AG04450 (cell line): ENCODE measurements around the gene PML. TPM values are rescaled to one million over a fixed set of nuclear protein-coding genes. Genes with fewer than 3 reads are reported as not detected.
A peak's percentile ranks its signal among the peaks of the same experiment; 100 is the strongest.

Source experiments
- CTCF ChIA-PET: fragments of 300-600, 350-600 bp; formaldehyde crosslinking; extraction: SDS; loops from one replicate; lab custom pipeline; 2022; ENCODE audit warnings: antibody characterized with exemption, inconsistent platforms; lab: Charles Lee
- POLR2A ChIA-PET: fragments of 350-600 bp; formaldehyde crosslinking; extraction: SDS; loops from one replicate; lab custom pipeline; 2021; ENCODE audit warnings: antibody characterized with exemption, inconsistent platforms; lab: Yijun Ruan, JAX
- DNase-seq: peaks from one replicate; pipeline ENCODE4 v3.0.0-alpha.2; 2011; ENCODE audit warnings: low read depth, low spot score
- H3K27ac ChIP-seq: one replicate; pipeline ENCODE4 v1.5.1; 2012; ENCODE audit warnings: low read depth, low read length, control low read depth
- H3K27me3 ChIP-seq: one replicate; pipeline ENCODE4 v1.6.0; 2012; ENCODE audit warnings: low read length; ENCODE audit not compliant: control insufficient read depth, insufficient read depth
- H3K4me3 ChIP-seq: 2 replicates; pipeline ENCODE4 v1.5.1; 2011; ENCODE audit warnings: mild to moderate bottlenecking, low read depth, low read length, control low read depth
- H3K9me3 ChIP-seq: 2 replicates; pipeline ENCODE4 v1.5.1; 2012; ENCODE audit warnings: low read length; ENCODE audit not compliant: control insufficient read depth, insufficient read depth
- polyA plus RNA-seq: library from polyadenylated mRNA; depleted of rRNA; stranded (reverse); fragments of >200 nt; gene quantifications from 2 replicates; pipeline ENCODE4 v1.2.3, GENCODE V29; 2011
- TF ChIP-seq, protein P1 (sequence below): IDR thresholded peaks from 2 replicates; pipeline ENCODE4 v1.5.1; 2011; ENCODE audit warnings: low read depth, low read length, control low read depth, inconsistent platforms

Gene PML
- polyA plus RNA-seq, 1 experiment = 7.6 TPM

DNA sequence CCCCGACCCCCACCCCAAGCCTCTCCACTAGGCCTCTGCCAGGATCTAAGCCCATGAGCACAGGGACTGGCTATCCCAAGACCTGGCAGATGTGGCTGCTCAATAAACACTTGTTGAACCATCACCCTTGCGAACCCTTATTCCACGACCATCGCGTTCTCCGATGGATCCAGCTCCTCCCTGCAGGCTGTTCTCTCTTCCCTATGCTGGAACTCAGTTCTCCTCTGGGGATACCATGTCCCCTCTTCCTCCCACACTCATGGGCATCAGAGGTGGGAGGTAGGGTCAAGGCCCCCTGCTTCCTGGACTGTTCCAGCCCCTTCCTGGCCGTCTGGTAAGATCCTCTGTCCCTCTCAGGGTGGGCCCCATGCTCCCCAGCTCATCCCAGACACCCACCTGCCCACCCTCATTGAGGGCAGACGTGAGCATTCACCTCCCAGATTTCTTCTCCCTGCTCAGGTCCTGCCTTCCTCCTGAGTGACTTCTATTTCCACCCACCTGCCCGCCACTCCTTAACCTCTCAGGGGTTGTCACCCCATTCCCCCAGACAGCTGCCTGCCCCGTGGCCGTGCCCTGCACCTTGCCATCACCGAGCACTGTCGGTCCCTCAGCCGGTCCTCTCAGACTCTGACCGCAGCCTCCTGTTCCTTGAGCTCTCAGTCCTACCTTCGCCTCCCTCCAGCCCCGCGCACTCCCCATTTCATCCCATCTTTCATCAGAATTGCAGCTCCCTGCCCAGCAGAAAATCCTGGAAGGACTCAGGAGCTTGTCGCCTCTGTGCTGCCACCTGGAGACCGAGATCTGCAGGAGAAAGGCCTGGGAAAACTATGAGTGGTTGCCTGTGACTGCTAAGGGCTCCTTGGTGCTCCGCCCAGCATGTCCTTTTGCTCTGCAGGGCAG lies 42.0 kb downstream of the PML start:
- POLR2A ChIA-PET = interaction anchor here (2.0 kb wide), 1 partner anchor 64 kb away, joined by 10 read pairs; no protein-coding TSS in a partner anchor
- H3K4me3 ChIP-seq = no peak overlapping the region
- no peak overlapping the region for H3K27ac ChIP-seq

DNA sequence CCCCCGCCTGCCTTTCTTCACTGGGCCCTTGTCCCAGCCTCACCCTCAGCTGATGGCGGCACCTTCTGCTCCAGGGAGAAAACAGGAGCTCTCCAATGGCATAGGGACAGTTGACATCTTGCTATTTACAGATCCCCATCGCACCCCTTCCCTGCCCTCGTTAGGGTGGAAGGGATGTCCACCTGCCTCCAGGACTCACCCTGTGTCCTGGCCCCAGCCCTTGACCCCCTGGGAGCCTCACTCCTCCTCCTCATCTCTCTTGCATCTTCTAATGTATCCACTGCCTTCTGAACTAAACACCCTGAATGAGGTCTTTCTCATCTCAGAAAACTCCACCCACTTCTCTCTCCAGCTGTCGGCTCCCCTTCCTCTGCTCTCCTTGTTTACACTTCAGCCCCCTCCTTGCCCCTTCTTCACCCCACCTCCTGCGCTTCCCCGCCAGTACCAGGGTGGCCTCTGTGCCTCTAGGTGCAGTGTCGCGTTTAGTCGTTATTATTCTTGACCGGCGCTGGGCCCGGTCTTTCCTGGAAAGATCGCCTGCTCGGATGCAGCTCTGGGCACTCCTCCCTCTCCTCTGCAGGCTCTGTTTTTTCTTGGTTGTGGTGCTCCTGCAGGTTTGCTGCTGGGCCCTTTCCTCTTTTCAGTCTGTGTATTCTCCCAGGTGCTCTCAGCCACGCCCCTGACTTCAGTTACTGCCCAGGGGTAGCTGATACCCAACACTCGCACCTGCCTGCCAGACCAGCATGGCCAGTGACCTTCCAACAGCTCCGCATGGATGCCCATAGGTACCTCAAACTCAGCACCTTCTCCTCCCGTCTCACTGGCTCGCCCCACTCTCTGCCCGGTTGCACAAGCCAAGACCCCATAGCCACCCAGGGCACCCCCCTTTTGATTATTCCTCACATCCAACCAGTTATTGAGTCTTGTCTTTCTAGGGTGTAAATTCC lies 42.9 kb downstream of the PML start:
- Histone ChIP-seq H3K4me3 (no peak overlapping the region), H3K9me3 (peaks cover 5% of the 10 kb centered on the region; the same call in 1 of the 2 replicates), H3K27ac (no peak overlapping the region), H3K27me3 (no peaks in the 10 kb centered on the region)
- TF ChIP-seq, protein P1, sequence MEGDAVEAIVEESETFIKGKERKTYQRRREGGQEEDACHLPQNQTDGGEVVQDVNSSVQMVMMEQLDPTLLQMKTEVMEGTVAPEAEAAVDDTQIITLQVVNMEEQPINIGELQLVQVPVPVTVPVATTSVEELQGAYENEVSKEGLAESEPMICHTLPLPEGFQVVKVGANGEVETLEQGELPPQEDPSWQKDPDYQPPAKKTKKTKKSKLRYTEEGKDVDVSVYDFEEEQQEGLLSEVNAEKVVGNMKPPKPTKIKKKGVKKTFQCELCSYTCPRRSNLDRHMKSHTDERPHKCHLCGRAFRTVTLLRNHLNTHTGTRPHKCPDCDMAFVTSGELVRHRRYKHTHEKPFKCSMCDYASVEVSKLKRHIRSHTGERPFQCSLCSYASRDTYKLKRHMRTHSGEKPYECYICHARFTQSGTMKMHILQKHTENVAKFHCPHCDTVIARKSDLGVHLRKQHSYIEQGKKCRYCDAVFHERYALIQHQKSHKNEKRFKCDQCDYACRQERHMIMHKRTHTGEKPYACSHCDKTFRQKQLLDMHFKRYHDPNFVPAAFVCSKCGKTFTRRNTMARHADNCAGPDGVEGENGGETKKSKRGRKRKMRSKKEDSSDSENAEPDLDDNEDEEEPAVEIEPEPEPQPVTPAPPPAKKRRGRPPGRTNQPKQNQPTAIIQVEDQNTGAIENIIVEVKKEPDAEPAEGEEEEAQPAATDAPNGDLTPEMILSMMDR = no peak
- ChIA-PET POLR2A (interaction anchor here (2.0 kb wide), 1 partner anchor 65 kb away, joined by 10 read pairs; no protein-coding TSS in a partner anchor), CTCF (interaction anchor here (0.6 to 5.9 kb wide), 28 partner anchors 9 to 285 kb away, joined by 3 to 163 read pairs (median 5); partner anchors contain the start of gene PML)
- no peak for DNase-seq

More for the DNA sequence above, 42.0 kb downstream of the PML start:
- H3K27me3 ChIP-seq = no peaks in the 10 kb centered on the region
- peak; percentile 30 for DNase-seq
- TF ChIP-seq, protein P1 = peak; percentile 72
- CTCF ChIA-PET = interaction anchor here (0.6 to 5.9 kb wide), 27 partner anchors 8 to 286 kb away, joined by 3 to 163 read pairs (median 5); partner anchors contain the start of gene PML
- H3K9me3 ChIP-seq = peaks cover 5% of the 10 kb centered on the region; the same call in 1 of the 2 replicates

DNA sequence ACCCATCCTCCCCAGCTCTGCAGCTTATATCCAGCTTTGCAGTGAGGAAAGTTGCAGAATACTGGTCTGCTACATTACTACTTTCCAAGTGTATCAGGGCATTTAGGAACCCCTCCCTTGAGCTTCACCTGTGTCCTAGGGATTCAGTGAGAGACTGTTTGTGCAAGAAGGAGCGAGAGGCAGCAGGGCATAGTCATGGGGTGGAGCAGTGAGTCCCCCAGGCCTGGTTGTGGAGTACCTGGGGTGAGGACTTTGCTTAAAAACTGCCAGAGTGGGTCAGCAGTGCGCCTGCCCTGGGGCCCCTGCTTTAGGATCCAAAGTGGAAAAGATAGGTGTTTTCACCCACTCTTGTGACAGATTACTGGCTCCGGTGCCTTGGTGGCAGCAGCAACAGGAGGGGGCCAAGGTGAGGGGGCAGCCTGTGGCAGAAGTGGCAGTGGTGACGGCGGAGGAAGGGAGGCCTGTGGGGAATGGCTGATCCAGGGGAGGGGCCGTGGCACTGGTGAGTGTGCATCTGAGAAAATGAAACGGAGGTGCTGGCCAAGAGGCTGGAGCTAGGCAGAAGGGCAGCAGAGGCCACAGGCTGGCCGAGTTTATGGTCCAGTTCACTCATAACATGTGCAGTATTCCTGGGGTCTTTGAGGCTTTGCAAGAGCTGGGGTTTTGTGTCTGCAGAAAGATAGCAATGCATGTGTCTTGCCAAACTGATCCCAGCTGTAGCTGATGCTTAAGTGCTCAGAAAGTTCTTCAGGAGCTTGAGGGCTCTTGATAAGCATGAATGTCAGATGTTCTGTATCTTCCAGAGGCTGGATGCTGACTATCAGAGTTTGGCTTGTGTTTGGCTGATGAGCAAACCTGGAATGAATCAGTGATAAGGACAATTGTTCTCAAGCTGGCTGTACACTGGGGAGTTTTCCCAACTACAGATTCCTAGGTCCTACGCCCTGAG lies 44.5 kb downstream of the PML start:
- H3K9me3 ChIP-seq = peaks cover 5% of the 10 kb centered on the region; the same call in 1 of the 2 replicates
- no peak for DNase-seq
- no peaks in the 10 kb centered on the region for H3K27me3 ChIP-seq
- TF ChIP-seq, protein P1 = no peak
- CTCF ChIA-PET = interaction anchor here (0.8 to 5.9 kb wide), 12 partner anchors 9 to 283 kb away, joined by 3 to 163 read pairs (median 4); partner anchors contain the start of genes PML and STOML1
- no peak overlapping the region for H3K4me3 ChIP-seq
- POLR2A ChIA-PET = interaction anchor here (1.7 to 2.7 kb wide), 2 partner anchors 10 to 12 kb away, joined by 7 to 15 read pairs; no protein-coding TSS in a partner anchor
- H3K27ac ChIP-seq = peak overlapping the region; percentile 87

DNA sequence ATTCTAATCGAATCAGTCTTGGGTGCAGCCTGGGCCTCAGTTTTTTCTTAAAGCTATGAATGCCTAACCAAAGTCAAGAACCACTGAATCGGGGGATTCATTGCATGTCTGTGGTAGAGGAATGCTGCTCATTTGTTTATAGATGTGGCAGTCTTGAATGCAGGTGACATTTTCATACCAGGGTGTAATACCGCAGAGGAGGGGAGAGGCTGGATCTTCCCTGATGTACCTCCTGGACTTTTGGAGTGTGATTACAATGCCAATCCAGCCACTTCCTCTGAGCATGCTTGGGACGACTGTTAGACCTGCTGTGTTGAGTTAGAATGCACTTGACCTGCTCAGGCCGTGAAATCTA lies 45.1 kb downstream of the PML start:
- H3K9me3 ChIP-seq = peaks cover 5% of the 10 kb centered on the region; the same call in 1 of the 2 replicates
- POLR2A ChIA-PET = interaction anchor here (1.7 to 2.7 kb wide), 2 partner anchors 9 to 12 kb away, joined by 7 to 15 read pairs; no protein-coding TSS in a partner anchor
- H3K27ac ChIP-seq = peak overlapping the region; percentile 87
- H3K27me3 ChIP-seq = no peaks in the 10 kb centered on the region
- no peak overlapping the region for H3K4me3 ChIP-seq
- no peak for DNase-seq
- CTCF ChIA-PET = interaction anchor here (0.8 to 5.9 kb wide), 9 partner anchors 8 to 283 kb away, joined by 3 to 163 read pairs (median 4); partner anchors contain the start of genes PML and STOML1
- TF ChIP-seq, protein P1 = no peak
